IPS DF 6.9 (cell line): ENCODE measurements around the gene POMGNT1.

Source experiments
- DNase-seq: peaks from one replicate; pipeline ENCODE4 v3.0.0-alpha.2; 2013; ENCODE audit warnings: low read depth, low spot score
- H3K27ac ChIP-seq: one replicate; pipeline ENCODE4 v1.5.1; 2013; ENCODE audit warnings: low read length, control low read depth
- H3K27me3 ChIP-seq: 2 replicates; pipeline ENCODE4 v1.6.1; 2013; ENCODE audit warnings: mild to moderate bottlenecking, low read length; ENCODE audit not compliant: control insufficient read depth, insufficient read depth
- H3K36me3 ChIP-seq: 2 replicates; pipeline ENCODE4 v1.6.1; 2013; ENCODE audit warnings: low read length; ENCODE audit not compliant: control insufficient read depth, insufficient read depth
- H3K4me1 ChIP-seq: 2 replicates; pipeline ENCODE4 v1.6.1; 2013; ENCODE audit warnings: low read length; ENCODE audit not compliant: control insufficient read depth, insufficient read depth
- H3K4me3 ChIP-seq: 2 replicates; pipeline ENCODE4 v1.5.1; 2013; ENCODE audit warnings: mild to moderate bottlenecking, low read length
- H3K9me3 ChIP-seq: 2 replicates; pipeline ENCODE4 v1.6.1; 2013; ENCODE audit warnings: low read length, inconsistent platforms; ENCODE audit not compliant: control insufficient read depth, insufficient read depth
- WGBS: extraction: QIAGEN DNeasy Blood & Tissue Kit; methylation state at CpG from one replicate; pipeline ENCODE4 v1.1.7; 2013; ENCODE audit warnings: mixed read lengths, missing lambda C conversion rate; ENCODE audit not compliant: insufficient read length, insufficient coverage; 5-methylcytosine and 5-hydroxymethylcytosine counted together

The POMGNT1 gene

GRCh38 chr1:46194641-46195193 is 3.5 kb downstream of the POMGNT1 start:
- DNase-seq, result no peak
- Histone ChIP-seq H3K27ac (no peak overlapping the region), H3K36me3 (peaks cover 7% of the 10 kb centered on the region; the same call in 1 of the 2 replicates), H3K9me3 (no peaks in the 10 kb centered on the region), H3K4me3 (no peak overlapping the region), H3K27me3 (no peaks in the 10 kb centered on the region), H3K4me1 (no peaks in the 10 kb centered on the region)
- no CpG with 5 or more reads among the region's 5 CpGs for WGBS

GRCh38 chr1:46193984-46194570 is 4.2 kb downstream of the POMGNT1 start:
- no peak for DNase-seq
- Histone ChIP-seq H3K9me3 (no peaks in the 10 kb centered on the region), H3K27ac (no peak overlapping the region), H3K27me3 (no peaks in the 10 kb centered on the region), H3K4me3 (no peak overlapping the region), H3K36me3 (peaks cover 7% of the 10 kb centered on the region; the same call in 1 of the 2 replicates), H3K4me1 (no peaks in the 10 kb centered on the region)
- no CpG with 5 or more reads among the region's 9 CpGs for WGBS

- no peak for DNase-seq
- WGBS, result no CpG with 5 or more reads among the region's 7 CpGs
- H3K36me3 ChIP-seq, result peaks cover 7% of the 10 kb centered on the region; the same call in 1 of the 2 replicates
- H3K27ac ChIP-seq, result no peak overlapping the region
- no peaks in the 10 kb centered on the region for H3K9me3 ChIP-seq
- no peaks in the 10 kb centered on the region for H3K4me1 ChIP-seq
- no peaks in the 10 kb centered on the region for H3K27me3 ChIP-seq
- H3K4me3 ChIP-seq, result no peak overlapping the region
Observed at GRCh38 chr1:46193285-46193684, 4.9 kb downstream of the POMGNT1 start.

- no CpG with 5 or more reads among the region's 10 CpGs for WGBS
- H3K27ac ChIP-seq, result no peak overlapping the region
- H3K36me3 ChIP-seq, result peaks cover 7% of the 10 kb centered on the region; the same call in 1 of the 2 replicates
Observed at GRCh38 chr1:46192171-46192570, 6.1 kb downstream of the POMGNT1 start.

GRCh38 chr1:46191033-46191701 is 7.1 kb downstream of the POMGNT1 start:
- Histone ChIP-seq H3K9me3 (no peaks in the 10 kb centered on the region), H3K4me1 (no peaks in the 10 kb centered on the region), H3K36me3 (peaks cover 7% of the 10 kb centered on the region; the same call in 1 of the 2 replicates), H3K27me3 (no peaks in the 10 kb centered on the region), H3K27ac (no peak overlapping the region), H3K4me3 (no peak overlapping the region)
- DNase-seq, result no peak
- WGBS, result no CpG with 5 or more reads among the region's 9 CpGs

More at GRCh38 chr1:46192171-46192570, 6.1 kb downstream of the POMGNT1 start:
- no peak for DNase-seq
- Histone ChIP-seq H3K4me3 (no peak overlapping the region), H3K4me1 (no peaks in the 10 kb centered on the region), H3K9me3 (no peaks in the 10 kb centered on the region), H3K27me3 (no peaks in the 10 kb centered on the region)

GRCh38 chr1:46190539-46190938 is 7.7 kb downstream of the POMGNT1 start:
- Histone ChIP-seq H3K27me3 (no peaks in the 10 kb centered on the region), H3K36me3 (peaks cover 7% of the 10 kb centered on the region; the same call in 1 of the 2 replicates), H3K4me1 (no peaks in the 10 kb centered on the region), H3K4me3 (no peak overlapping the region), H3K9me3 (no peaks in the 10 kb centered on the region), H3K27ac (no peak overlapping the region)
- WGBS, result no CpG with 5 or more reads among the region's 3 CpGs
- DNase-seq, result no peak

- no peak overlapping the region for H3K27ac ChIP-seq
- DNase-seq, result no peak
- no CpG with 5 or more reads among the region's 6 CpGs for WGBS
Observed at GRCh38 chr1:46188295-46189030, 9.8 kb downstream of the POMGNT1 start.

GRCh38 chr1:46187106-46187869 is 10.9 kb downstream of the POMGNT1 start:
- no CpG with 5 or more reads among the region's 8 CpGs for WGBS
- Histone ChIP-seq H3K36me3 (peaks cover 2% of the 10 kb centered on the region; the same call in 1 of the 2 replicates), H3K4me1 (no peaks in the 10 kb centered on the region), H3K27ac (no peak overlapping the region), H3K4me3 (no peak overlapping the region), H3K9me3 (no peaks in the 10 kb centered on the region), H3K27me3 (no peaks in the 10 kb centered on the region)
- no peak for DNase-seq

More at GRCh38 chr1:46188295-46189030, 9.8 kb downstream of the POMGNT1 start:
- no peaks in the 10 kb centered on the region for H3K9me3 ChIP-seq
- H3K4me3 ChIP-seq, result no peak overlapping the region
- H3K27me3 ChIP-seq, result no peaks in the 10 kb centered on the region
- peaks cover 7% of the 10 kb centered on the region; the same call in 1 of the 2 replicates for H3K36me3 ChIP-seq
- no peaks in the 10 kb centered on the region for H3K4me1 ChIP-seq

- no peaks in the 10 kb centered on the region for H3K4me1 ChIP-seq
- WGBS, result no CpG with 5 or more reads among the region's 2 CpGs
- H3K4me3 ChIP-seq, result no peak overlapping the region
- H3K36me3 ChIP-seq, result no peaks in the 10 kb centered on the region
- H3K9me3 ChIP-seq, result no peaks in the 10 kb centered on the region
- no peak for DNase-seq
- no peak overlapping the region for H3K27ac ChIP-seq
- H3K27me3 ChIP-seq, result no peaks in the 10 kb centered on the region; the same call in 1 of the 2 replicates
Observed at GRCh38 chr1:46186076-46186475, 12.2 kb downstream of the POMGNT1 start.
